ENCODE results near the gene PIGR. TPM values are rescaled to one million over a fixed set of nuclear protein-coding genes. Genes with fewer than 3 reads are reported as not detected.

PIGR gene
- total and polyA plus RNA-seq, 9 of the 15 experiments (the other 6 are each of a cell fraction or from before 2014, with no cell fraction given) = 0.01 to 1.5 (median 0.03) TPM; not detected in 4

GRCh38 chr1:206941766-206942418 lies 4.4 kb downstream of the PIGR start (continued):
- no peak for TF ChIP-seq GTF2E2 (tag; IDR thresholded peaks at IDR 0.05)
- TF ChIP-seq SRSF3 (IDR thresholded peaks at IDR 0.05; ENCODE audit: insufficient read depth, low read length) = no peak
- TF ChIP-seq LCOR (CRISPR knock-in tag; IDR thresholded peaks at IDR 0.05) = peak; percentile 47; the same call in 1 of the 2 replicates
- TF ChIP-seq PCBP1 (IDR thresholded peaks at IDR 0.05; ENCODE audit: low read depth, low read length, poor library complexity, severe bottlenecking) = no peak
- TF ChIP-seq HDAC3 (IDR thresholded peaks at IDR 0.05; ENCODE audit: borderline replicate concordance, partially characterized antibody) = no peak
- TF ChIP-seq ZFP1 (CRISPR knock-in tag; IDR thresholded peaks at IDR 0.05) = no peak
- TF ChIP-seq ZNF518B (CRISPR knock-in tag; IDR thresholded peaks at IDR 0.05) = no peak
- TF ChIP-seq ELF1 (tag; IDR thresholded peaks at IDR 0.05) = no peak
- TF ChIP-seq GATAD2B (IDR thresholded peaks at IDR 0.05; ENCODE audit: borderline replicate concordance) = no peak
- no peak for TF ChIP-seq C11orf30 (IDR thresholded peaks at IDR 0.05; ENCODE audit: low read depth)
- TF ChIP-seq ZNF740 (CRISPR knock-in tag; IDR thresholded peaks at IDR 0.05) = no peak
- no peak for TF ChIP-seq ZNF740 (tag; IDR thresholded peaks at IDR 0.05)
- TF ChIP-seq ZNF586 (CRISPR knock-in tag; conservative IDR thresholded peaks at IDR 0.05) = no peak
- TF ChIP-seq ESRRA (IDR thresholded peaks at IDR 0.05; ENCODE audit: borderline replicate concordance, low read depth) = no peak
- no peak for TF ChIP-seq NEUROD1 (IDR thresholded peaks at IDR 0.05; ENCODE audit: borderline replicate concordance, low read depth, low read length, partially characterized antibody)
- no peak for TF ChIP-seq KDM5B (IDR thresholded peaks at IDR 0.05; ENCODE audit: insufficient replicate concordance, low read depth, low read length)
- no peak for TF ChIP-seq MXI1 (IDR thresholded peaks at IDR 0.05; ENCODE audit: low read depth, low read length)
- peak in 1 of 2 experiments; percentile 62; a peak in 1 of 4 replicates for TF ChIP-seq RCOR1 (IDR thresholded peaks at IDR 0.05; ENCODE audit: borderline replicate concordance in 1 of 2, low read depth in 2 of 2, low read length in 2 of 2)
- no peak for TF ChIP-seq ZNF146 (CRISPR knock-in tag; IDR thresholded peaks at IDR 0.05; ENCODE audit: unreplicated experiment)
- no peak for TF ChIP-seq RNF219 (CRISPR knock-in tag; IDR thresholded peaks at IDR 0.05)
- TF ChIP-seq PTRF (tag; IDR thresholded peaks at IDR 0.05) = no peak
- TF ChIP-seq ARHGAP35 (IDR thresholded peaks at IDR 0.05; ENCODE audit: partially characterized antibody) = no peak
